T-helper 2 cell (primary cell): ENCODE data around the gene RPS24.
A peak's percentile ranks its signal among the peaks of the same experiment; 100 is the strongest.
"Not testable (repeated sequence)": the region's sequence is repeated elsewhere in the genome, so short reads cannot be mapped to it uniquely, and the experiment has no call there.

Experiments
- DNase-seq, 5 experiments: peaks; one replicate each; pipeline versions ENCODE4 v3.0.0 to v3.0.0-alpha.2; 2012 to 2022

RPS24 gene

GRCh38 chr10:78058562-78058961 is 24.9 kb downstream of the RPS24 start:
- DNase-seq, result no peak

DNA sequence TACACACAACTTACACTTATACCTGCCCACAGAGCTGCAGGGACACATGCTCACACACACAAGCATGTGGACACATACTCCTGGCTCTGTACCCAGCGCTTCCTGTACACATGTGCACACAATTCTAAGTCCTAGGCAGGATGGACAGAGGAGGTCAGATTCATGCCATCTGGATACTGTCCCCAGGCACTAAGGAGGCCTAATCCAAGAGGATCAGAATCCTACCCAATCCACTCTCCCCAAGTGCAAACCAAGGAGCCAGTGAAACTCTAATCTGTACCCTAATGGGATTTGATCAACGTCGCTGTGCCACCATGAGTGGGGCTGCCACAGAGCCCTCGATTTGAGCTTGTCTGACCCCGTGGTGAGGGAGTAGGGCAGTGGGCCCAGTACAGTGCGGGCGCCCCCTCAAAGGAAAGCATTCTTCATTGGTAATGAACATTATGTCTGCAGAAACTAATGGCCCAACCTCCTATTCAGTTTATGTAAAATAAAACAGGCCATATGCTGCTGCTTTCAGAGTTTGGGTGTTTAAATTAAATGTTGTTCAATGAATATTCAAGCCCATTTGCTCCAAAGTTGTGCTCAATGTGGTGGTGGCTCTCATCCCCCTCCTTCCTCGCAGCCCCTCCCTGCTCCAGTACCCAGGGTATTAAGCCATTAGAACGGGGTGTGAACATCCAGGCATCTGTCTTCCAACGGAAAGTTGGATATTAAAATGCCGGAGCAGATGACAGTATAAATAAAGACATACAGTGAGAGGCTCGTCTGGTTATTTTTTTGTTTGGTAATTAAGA is 26.4 kb downstream of the RPS24 start:
- no peak for DNase-seq

- DNase-seq, result peak in 1 of 5 experiments; percentile 57
Observed at GRCh38 chr10:78062296-78062695, 28.6 kb downstream of the RPS24 start.

- no peak for DNase-seq
Observed at GRCh38 chr10:78063236-78063635, 29.6 kb downstream of the RPS24 start.

- not testable (repeated sequence) for DNase-seq
Observed at GRCh38 chr10:78064919-78065318, 31.3 kb downstream of the RPS24 start.

DNA sequence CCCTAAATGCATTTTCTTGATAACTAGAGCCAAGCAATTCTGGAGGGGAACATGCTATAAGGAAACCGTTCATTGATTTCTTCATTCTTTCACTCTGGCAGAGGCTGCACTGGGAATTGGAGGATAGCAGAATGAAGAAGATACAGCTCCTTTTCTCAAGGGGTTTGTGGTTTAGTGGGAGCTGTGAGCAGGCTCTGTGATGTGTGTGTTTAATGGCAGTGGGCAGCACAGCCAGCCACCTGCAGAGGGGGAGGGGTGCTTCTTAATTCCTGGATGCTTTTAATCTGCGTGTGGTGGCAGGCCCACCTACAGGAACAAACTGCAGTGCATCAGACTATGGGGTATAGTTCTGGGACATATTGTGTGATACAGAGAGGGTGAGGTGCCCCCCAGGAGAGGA is 31.9 kb downstream of the RPS24 start:
- no peak for DNase-seq

DNA sequence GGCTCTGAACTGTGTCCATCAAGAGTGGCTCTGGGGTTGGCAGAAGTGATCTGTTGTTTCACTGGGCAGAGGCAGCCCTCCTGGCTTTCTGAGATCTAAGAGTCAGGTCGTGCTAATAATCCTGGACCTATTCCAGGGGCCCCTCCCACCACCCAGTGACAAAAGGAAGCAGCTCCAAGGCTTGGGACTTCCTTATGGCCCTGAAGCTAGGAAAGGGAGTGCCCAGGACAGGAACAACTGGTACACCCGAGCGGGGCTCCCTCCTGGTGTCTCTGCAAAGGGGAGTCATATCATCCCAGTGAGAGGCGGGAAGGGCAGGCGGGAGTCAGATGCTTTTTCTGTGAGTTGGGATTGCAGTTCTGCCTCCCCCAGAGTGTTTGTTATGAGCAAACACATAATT is 32.3 kb downstream of the RPS24 start:
- DNase-seq, result no peak

- no peak for DNase-seq
Observed at GRCh38 chr10:78066728-78067430, 33.2 kb downstream of the RPS24 start.

DNA sequence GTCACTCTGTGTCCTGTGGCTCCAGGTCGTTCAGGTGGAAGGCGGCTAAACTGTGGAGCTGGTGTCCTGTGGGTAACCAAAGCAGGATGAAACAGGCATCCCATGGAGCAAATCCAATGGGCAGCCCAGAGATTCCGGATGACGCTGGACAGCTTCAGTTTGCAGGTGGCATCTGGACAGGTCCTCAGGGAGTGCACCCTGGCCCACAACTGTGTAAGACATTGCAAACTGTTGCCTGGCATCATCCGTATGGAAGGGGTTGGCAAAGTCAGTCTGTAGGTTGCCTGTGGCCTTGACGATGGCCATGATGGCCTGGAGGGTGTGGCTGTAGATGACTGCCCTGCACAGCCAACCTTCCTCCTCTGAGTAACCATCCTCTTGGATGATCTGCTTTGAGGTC is 35.5 kb downstream of the RPS24 start:
- DNase-seq, result no peak

DNA sequence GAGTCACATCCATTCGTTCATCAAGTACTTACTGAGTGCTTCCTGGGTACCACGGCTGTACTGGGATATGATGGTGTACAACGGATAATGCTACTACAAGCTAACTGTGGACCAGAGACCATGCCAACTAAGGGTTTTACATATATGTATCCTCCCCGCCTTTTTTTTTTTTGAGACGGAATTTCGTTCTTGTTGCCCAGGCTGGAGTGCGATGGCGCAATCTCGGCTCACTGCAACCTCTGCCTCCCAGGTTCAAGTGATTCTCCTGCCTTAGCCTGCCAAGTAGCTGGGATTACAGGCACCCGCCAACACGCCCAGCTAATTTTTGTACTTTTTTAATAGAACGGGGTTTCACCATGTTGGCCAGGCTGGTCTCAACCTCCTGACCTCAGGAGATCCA is 36.4 kb downstream of the RPS24 start:
- DNase-seq, result not testable (repeated sequence)

GRCh38 chr10:78070726-78071125 is 37.1 kb downstream of the RPS24 start:
- DNase-seq, result no peak

DNA sequence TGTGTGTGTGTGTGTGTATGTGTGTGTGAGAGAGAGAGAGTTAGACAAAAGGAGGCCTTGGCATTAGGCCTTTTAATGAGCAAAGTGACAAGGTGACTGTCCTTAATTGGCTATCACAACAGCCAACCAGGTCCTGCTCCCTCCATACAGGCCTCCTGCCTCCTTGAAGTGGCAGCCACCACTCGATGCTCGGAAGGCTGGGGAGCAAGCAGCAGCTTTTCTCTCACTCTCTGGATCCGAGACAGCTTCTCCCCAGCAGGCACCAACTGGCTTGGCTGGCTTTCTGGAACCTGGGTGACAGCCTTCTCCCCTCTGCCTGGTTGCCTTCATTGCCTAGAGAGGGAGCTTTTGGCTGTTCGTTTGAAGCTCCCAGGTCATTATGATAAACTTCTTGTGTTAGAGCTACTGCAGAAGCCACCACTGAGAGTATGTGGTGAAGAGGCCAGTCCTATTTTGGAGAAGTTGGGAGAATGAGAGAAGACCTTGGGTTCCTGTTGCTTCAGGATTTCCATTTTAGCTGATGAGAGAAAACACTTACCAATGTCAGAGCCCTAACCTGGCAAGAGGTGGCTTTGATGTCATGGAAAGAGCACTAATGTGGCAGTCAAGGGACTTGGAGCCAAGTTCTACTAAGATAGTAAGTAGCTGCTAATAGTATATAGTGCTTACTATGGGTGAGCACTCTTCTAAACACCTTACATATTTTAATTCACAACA is 37.6 kb downstream of the RPS24 start:
- DNase-seq, result no peak

- no peak for DNase-seq
Observed at GRCh38 chr10:78071857-78072179, 38.2 kb downstream of the RPS24 start.

DNA sequence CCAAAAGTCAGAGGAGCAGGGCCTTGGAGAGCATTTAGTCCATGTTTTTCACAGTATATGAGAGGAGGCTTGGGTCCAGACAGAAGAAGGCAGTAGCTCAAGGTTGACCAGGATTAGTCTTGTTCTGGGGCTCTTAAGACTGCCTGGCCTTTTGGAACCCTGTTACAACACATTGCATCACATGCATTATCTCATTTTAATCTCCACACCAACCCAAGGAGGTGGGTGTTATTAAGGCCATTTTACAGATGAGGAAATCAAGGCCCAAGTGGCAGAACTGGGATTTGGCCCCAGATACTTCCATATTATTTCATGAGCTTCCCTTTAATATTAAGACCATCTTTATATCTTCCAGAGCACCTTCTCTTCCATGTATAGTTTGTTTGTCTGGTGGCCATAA is 38.8 kb downstream of the RPS24 start:
- DNase-seq, result no peak

DNA sequence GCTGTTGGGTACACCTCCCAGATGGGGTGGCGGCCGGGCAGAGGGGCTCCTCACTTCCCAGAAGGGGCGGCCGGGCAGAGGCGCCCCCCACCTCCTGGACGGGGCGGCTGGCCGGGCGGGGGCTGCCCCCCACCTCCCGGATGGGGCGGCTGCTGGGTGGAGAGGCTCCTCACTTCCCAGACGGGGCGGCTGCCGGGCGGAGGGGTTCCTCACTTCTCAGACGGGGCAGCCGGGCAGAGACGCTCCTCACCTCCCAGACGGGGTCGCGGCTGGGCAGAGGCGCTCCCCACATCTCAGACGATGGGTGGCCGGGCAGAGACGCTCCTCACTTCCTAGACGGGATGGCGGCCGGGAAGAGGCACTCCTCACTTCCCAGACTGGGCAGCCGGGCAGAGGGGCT is 42.1 kb downstream of the RPS24 start:
- not testable (repeated sequence) for DNase-seq

- no peak for DNase-seq
Observed at GRCh38 chr10:78078539-78079330, 45.1 kb downstream of the RPS24 start.

DNA sequence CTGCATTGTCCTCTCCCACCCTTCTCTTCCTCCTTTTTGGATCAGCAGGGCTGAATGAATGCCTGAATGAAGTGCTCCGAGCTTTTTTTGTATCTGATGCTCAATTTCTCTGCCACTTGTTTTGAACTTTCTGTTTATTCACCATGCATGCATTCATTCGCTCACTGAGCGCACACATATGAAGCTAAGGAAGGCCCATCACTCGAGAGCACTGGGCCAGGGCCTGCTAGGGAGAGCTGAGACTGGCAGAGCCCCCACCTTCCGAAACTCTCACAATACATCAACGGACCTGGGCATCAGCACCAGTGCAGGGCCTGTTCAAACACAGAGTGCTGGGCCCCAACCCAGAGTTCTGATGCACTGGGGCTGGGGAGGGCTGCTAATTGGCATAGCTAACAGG is 45.7 kb downstream of the RPS24 start:
- DNase-seq, result no peak

DNA sequence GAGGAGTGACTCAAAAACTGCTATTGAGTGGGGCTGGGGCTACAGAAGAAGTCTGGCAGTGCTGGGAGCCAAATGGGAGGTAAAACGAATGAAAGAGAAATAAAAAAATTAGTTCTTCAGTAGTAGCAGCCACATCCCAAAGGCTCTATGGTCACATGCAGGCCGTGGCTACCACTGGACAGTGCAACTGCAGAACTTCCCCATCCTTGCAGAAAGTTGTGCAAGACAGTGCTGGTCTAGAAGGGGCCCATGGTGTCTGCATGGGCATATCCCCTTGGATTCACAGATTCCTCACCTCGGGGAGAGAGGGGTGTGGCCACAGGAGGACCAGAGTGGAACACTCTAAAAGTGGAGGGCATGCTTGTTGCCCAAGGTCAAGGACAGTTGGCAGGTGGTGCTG is 47.6 kb downstream of the RPS24 start:
- DNase-seq, result no peak

GRCh38 chr10:78082636-78083035 is 49.0 kb downstream of the RPS24 start:
- no peak for DNase-seq
